ENCODE measurements around the gene RAB29. TPM values are rescaled to one million over a fixed set of nuclear protein-coding genes. Genes with fewer than 3 reads are reported as not detected.
"Not testable (repeated sequence)": the region's sequence is repeated elsewhere in the genome, so short reads cannot be mapped to it uniquely, and the experiment has no call there.

The RAB29 gene
- total RNA-seq (2014; rRNA removed; shearing (Covaris generic)) (12.1 and 16.8 TPM in 2 replicates), polyA plus RNA-seq (2016; fragmentation: Nextera tagmentation; extraction: Ambion mirVana) (18.0 and 18.1 TPM in 2 replicates)

GRCh38 chr1:205775015-205775716 is at the start of gene RAB29:
Gene RAB29 (minus strand): TSS chr1:205775482. CDS start chr1:205774956, 526 bp downstream.
- TF ChIP-seq EZH2 (IDR thresholded peaks at IDR 0.05; ENCODE audit: insufficient read depth, poor library complexity, severe bottlenecking) (no peak), EZH2phosphoT487 (IDR thresholded peaks at IDR 0.05; ENCODE audit: insufficient read depth, low read depth) (no peak)
- H3K4me3 ChIP-seq: peak within 1 kb of the TSS; percentile 79
- peak; percentile 92 for DNase-seq
- no peaks in the 10 kb centered on the region for H3K27me3 ChIP-seq (replicated peaks; ENCODE audit: insufficient read depth)
- peak within 1 kb of the TSS; percentile 89 for H2AFZ ChIP-seq
- H3K9ac ChIP-seq: peak within 1 kb of the TSS; percentile 74
- H3F3A ChIP-seq (ENCODE audit: insufficient read depth): no peaks in the 10 kb centered on the region
- in situ Hi-C loops (cut with MboI): no loop called here
- H3K27ac ChIP-seq: peak within 1 kb of the TSS; percentile 34; the same call in 1 of the 2 replicates
- H3K79me2 ChIP-seq (ENCODE audit: insufficient read depth): no peaks in the 10 kb centered on the region
- H3K9me3 ChIP-seq (ENCODE audit: low read depth): no peaks in the 10 kb centered on the region
- peak within 1 kb of the TSS; percentile 73 for H3K4me2 ChIP-seq (ENCODE audit: unreplicated experiment)
- no peaks in the 10 kb centered on the region for H3K36me3 ChIP-seq (ENCODE audit: low read depth)
- WGBS, 2 experiments (ENCODE audit: low coverage in 1 of 2, low lambda C conversion rate in 2 of 2, missing lambda C conversion rate in 2 of 2): 1 to 2% methylated on average over 40 of the region's 40 CpGs
- H3K9me2 ChIP-seq (ENCODE audit: insufficient read depth): no peaks in the 10 kb centered on the region
- H3K4me1 ChIP-seq (ENCODE audit: insufficient read depth): peaks cover 8% of the 10 kb centered on the region; the same call in 1 of the 2 replicates
- H4K20me1 ChIP-seq (ENCODE audit: insufficient read depth): no peaks in the 10 kb centered on the region

- 90 to 94% methylated on average over 5 of the region's 5 CpGs for WGBS, 2 experiments (ENCODE audit: low coverage in 1 of 2, low lambda C conversion rate in 2 of 2, missing lambda C conversion rate in 2 of 2)
- Histone ChIP-seq H3K27ac (no peak overlapping the region), H3K9me2 (ENCODE audit: insufficient read depth) (no peaks in the 10 kb centered on the region), H3K27me3 (replicated peaks; ENCODE audit: insufficient read depth) (peaks cover 20% of the 10 kb centered on the region), H3K4me1 (ENCODE audit: insufficient read depth) (no peaks in the 10 kb centered on the region), H2AFZ (no peak overlapping the region), H3K9me3 (ENCODE audit: low read depth) (no peaks in the 10 kb centered on the region), H3F3A (ENCODE audit: insufficient read depth) (no peaks in the 10 kb centered on the region), H3K79me2 (ENCODE audit: insufficient read depth) (no peaks in the 10 kb centered on the region), H3K4me2 (ENCODE audit: unreplicated experiment) (no peak overlapping the region), H4K20me1 (ENCODE audit: insufficient read depth) (no peaks in the 10 kb centered on the region), H3K4me3 (no peak overlapping the region), H3K36me3 (ENCODE audit: low read depth) (no peaks in the 10 kb centered on the region), H3K9ac (no peak overlapping the region)
- no peak for TF ChIP-seq EZH2phosphoT487 (IDR thresholded peaks at IDR 0.05; ENCODE audit: insufficient read depth, low read depth)
- no peak for TF ChIP-seq EZH2 (IDR thresholded peaks at IDR 0.05; ENCODE audit: insufficient read depth, poor library complexity, severe bottlenecking)
- in situ Hi-C loops (cut with MboI): no loop called here
- no peak for DNase-seq
Observed at GRCh38 chr1:205824180-205824579, 48.9 kb upstream of the RAB29 start.

GRCh38 chr1:205823260-205823659 is 48.0 kb upstream of the RAB29 start:
- DNase-seq; H3K4me2 ChIP-seq (ENCODE audit: unreplicated experiment); H3K27ac ChIP-seq; H3F3A ChIP-seq (ENCODE audit: insufficient read depth); H3K4me1 ChIP-seq (ENCODE audit: insufficient read depth); H4K20me1 ChIP-seq (ENCODE audit: insufficient read depth); in situ Hi-C loops (cut with MboI); H3K79me2 ChIP-seq (ENCODE audit: insufficient read depth); H3K4me3 ChIP-seq; H2AFZ ChIP-seq; H3K36me3 ChIP-seq (ENCODE audit: low read depth); H3K9ac ChIP-seq; H3K9me2 ChIP-seq (ENCODE audit: insufficient read depth); H3K9me3 ChIP-seq (ENCODE audit: low read depth): not testable (repeated sequence)
- H3K27me3 ChIP-seq (replicated peaks; ENCODE audit: insufficient read depth): peaks cover 19% of the 10 kb centered on the region
- WGBS, 2 experiments (ENCODE audit: low coverage in 1 of 2, low lambda C conversion rate in 2 of 2, missing lambda C conversion rate in 2 of 2): 47 to 48% methylated on average over 2 of the region's 2 CpGs

- no peak overlapping the region for H3K9ac ChIP-seq
- H3K9me3 ChIP-seq (ENCODE audit: low read depth): no peaks in the 10 kb centered on the region
- no peaks in the 10 kb centered on the region for H4K20me1 ChIP-seq (ENCODE audit: insufficient read depth)
- H3K4me2 ChIP-seq (ENCODE audit: unreplicated experiment): no peak overlapping the region
- no peaks in the 10 kb centered on the region for H3K79me2 ChIP-seq (ENCODE audit: insufficient read depth)
- H3F3A ChIP-seq (ENCODE audit: insufficient read depth): no peaks in the 10 kb centered on the region
- H3K27ac ChIP-seq: no peak overlapping the region
- TF ChIP-seq EZH2 (IDR thresholded peaks at IDR 0.05; ENCODE audit: insufficient read depth, poor library complexity, severe bottlenecking): no peak
- TF ChIP-seq EZH2phosphoT487 (IDR thresholded peaks at IDR 0.05; ENCODE audit: insufficient read depth, low read depth): no peak
- H3K36me3 ChIP-seq (ENCODE audit: low read depth): no peaks in the 10 kb centered on the region
- H3K4me3 ChIP-seq: no peak overlapping the region
- H3K27me3 ChIP-seq (replicated peaks; ENCODE audit: insufficient read depth): peaks cover 10% of the 10 kb centered on the region
- H3K4me1 ChIP-seq (ENCODE audit: insufficient read depth): no peaks in the 10 kb centered on the region
- WGBS, 2 experiments (ENCODE audit: low coverage in 1 of 2, low lambda C conversion rate in 2 of 2, missing lambda C conversion rate in 2 of 2): 41 to 45% methylated on average over 2 of the region's 2 CpGs
- in situ Hi-C loops (cut with MboI): no loop called here
- no peak overlapping the region for H2AFZ ChIP-seq
- H3K9me2 ChIP-seq (ENCODE audit: insufficient read depth): no peaks in the 10 kb centered on the region
- no peak for DNase-seq
Observed at GRCh38 chr1:205822397-205822796, 47.1 kb upstream of the RAB29 start.

Measured in GM23248 (cell line).